ENCODE results near the gene F11R.
"Not testable (repeated sequence)": the region's sequence is repeated elsewhere in the genome, so short reads cannot be mapped to it uniquely, and the experiment has no call there.

Gene F11R

DNA sequence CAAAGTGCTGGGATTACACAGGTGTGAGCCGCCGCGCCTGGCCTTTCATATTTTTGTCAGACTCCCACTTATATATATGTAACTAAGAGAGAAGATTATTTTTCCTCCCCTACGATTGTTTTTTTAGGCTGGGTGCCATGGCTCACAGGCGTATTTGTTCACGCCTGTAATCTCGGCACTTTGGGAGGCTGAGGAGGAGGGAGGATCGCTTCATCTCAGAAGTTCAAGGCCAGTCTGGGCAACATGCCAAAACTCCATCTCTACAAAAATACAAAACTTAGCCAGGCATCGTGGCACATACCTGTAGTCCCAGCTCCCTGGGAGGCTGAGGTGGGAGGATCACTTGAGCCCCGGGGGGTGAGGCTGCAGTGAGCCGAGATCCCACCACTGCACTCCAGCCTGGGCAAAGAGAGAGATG, 42.4 kb downstream of the F11R start:
- in situ Hi-C loops (cut with MboI; ENCODE audit: low sequenced_read_pairs): no loop called here

DNA sequence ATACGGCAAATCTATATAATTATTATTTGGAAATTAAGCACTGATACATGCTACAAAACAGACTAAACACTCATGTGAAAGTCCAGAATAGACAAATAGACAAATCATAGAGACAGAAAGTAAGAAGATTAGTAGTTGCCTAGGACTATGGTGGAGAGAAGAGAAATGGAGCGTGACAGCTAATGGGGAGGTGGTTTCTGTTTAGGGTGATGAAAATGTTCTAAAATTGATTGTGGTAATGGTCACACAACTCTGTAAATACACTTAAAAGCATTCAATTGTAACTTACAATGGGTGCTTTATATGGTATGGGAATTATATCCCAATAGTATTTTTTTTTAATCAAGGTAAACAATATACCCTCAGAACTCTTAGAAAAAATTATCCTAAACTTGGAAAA, 45.9 kb downstream of the F11R start:
- in situ Hi-C loops (cut with MboI; ENCODE audit: low sequenced_read_pairs): no loop called here

DNA sequence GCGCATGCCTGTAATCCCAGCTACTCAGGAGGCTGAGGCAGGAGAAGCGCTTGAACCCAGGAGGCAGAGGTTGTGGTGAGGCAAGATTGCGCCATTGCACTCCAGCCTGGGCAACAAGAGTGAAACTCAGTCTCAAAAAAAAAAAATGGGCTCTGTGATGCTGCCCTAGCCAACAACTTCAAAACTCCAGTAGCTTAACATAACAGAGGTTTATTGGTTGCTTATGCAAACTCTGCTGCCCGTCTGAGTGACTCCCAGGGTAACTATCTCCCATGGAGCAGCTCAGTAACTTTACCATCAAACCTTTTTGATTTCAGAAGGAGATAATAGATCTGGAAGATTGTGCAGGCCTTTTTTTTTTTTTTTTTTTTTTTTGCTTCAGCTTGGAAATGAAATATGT, 47.5 kb downstream of the F11R start:
- in situ Hi-C loops (cut with MboI; ENCODE audit: low sequenced_read_pairs): no loop called here

DNA sequence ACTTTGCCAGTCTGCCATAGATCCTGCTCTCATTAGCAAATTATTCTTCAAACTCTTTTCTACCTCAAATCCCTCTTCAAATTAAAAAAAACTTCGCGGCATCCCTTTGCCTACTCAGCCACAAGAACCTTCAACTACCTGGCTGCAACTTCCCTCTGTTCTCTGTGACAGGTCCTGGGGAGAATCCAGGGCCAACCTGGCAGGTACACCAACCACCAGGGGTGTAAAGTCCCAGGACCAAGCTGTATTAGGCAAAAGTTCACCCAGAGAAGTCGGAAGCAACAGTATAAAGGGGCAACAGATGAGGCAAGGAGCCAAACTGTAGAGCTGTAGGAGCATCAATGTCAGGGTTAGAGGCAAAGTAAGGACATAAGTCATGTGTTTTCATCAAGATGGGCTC, 48.0 kb downstream of the F11R start:
- in situ Hi-C loops (cut with MboI; ENCODE audit: low sequenced_read_pairs): no loop called here

DNA sequence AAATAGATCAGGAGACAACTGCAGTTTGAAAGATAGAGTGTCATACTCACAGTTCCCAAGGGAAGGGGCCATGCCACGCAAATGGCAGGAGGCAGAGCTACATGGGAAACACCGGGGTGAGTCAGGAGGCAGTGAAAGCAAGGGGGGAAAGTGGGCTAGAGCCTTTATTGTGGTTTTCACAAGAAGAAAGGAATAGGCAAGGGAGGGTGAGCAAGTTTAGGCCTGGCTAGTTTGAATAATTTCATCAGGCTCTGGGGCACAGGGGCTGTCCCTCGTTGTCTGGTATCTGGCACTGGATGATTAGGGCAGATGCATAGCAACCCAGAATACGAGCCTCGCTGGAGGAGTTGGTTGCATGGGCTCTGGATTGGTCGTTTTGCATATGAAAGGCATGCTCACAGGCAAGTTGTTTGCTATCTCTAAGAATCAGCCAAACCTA, 49.3 kb downstream of the F11R start:
- in situ Hi-C loops (cut with MboI; ENCODE audit: low sequenced_read_pairs): no loop called here

DNA sequence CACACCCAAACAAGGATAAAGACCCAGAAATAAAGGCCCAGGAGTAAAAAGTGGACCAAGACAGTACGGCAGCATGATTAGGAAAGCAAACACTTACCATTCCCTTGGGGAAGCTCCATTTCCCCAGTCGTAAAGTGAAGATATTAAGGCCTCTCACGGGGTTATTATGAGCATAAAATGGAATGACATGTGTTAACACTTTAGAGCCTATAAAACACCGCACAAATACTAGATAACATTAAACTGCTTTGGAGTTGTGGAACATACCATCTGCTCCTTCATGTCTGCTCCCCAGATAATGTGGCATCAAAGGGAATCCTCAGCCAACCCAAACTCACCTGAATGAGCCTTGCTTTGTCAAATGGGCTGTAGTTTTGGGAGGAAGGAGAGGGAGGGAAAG, 57.4 kb downstream of the F11R start:
- in situ Hi-C loops (cut with MboI; ENCODE audit: low sequenced_read_pairs): no loop called here

DNA sequence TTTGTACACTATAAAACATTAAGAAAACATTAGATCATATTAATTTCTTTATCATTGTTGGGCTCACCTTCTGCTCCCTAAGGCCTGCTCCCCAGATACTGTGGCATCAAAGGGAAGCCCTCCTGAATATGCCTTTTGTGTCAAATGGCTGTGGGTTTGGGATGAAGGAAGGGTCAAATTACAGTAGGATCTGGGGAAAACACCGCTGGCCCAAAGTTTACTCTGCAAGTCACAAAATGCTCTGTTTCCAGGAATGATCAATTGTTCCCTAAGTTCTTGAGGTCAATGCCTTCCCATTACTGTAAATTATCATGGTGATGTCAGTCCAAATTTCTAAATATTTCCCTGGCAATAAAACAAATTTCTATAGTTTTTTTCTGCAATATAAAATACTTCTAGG, 59.5 kb downstream of the F11R start:
- in situ Hi-C loops (cut with MboI; ENCODE audit: low sequenced_read_pairs): no loop called here

DNA sequence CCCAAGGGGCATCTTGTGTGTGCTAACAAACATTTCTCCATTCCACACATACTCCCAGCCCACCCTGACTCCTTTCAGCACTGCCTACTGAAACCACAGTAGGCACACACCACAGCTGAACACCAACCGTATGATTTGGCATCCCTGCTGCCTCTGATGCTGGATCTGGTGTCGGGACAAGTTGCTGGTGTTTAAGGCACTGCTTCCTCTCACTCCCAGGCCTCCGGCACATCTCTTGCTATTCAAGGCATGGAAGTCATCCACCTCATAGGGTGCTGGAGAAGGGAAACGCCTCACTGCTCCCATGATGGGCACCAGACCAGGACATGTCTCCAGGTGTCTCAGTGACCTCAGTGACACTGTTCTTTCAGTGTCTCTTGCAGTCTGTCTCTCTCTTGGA, 64.0 kb downstream of the F11R start:
- in situ Hi-C loops (cut with MboI; ENCODE audit: low sequenced_read_pairs): loop anchor here (10.0 kb wide), 2 partner anchors 122 to 232 kb away; no protein-coding TSS in a partner anchor

DNA sequence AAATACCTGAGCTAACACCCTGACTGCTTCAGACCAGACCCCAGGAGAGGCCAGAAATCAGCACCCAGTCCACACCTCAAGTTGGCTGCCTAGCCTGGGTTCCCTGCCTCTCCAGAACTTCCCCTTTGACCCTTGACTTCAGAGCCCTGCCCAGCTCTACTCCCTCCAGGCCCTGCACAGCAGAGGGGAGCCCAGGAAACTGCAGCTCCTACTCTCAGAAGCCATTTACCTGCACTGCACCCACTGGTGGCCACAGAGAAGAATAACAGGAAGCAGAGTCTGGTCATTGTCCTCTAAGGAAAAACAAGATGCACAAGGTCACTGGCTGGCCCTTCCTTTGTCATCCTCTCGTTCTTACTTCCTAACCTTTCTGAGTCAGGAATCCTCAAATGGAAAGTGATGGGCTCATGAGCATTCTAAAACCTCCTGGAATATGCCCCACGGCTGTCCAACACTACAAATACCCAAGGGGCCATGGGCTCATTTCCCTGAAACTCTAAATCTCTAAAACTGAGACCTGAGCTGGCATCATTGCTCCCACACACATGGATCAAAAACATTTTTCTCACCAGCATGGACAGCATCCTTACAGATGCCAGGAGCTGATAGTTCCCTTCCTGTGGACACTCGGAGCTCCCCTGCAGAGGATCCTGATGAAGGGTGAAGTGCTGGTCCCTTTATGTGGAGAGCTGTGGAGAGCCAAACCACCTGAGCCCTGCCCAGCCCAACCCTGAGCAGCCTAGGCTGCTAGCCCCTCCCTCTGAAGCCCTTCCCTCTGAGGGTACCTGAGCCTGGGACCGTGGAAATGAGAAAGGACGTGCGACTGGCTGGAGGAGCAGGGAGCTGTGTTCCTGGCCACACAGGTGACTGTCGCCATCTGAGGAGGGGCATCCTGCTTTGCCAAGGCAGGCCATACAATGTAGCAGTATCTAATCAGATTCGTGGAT, 66.5 kb downstream of the F11R start, which contains the start of gene ITLN2:
TSS of gene ITLN2 (minus strand) at position 652 of the 947 bp plus-strand sequence. CDS start at position 584, 68 bp downstream.
- in situ Hi-C loops (cut with MboI; ENCODE audit: low sequenced_read_pairs): loop anchor here (10.0 kb wide), 2 partner anchors 120 to 230 kb away; no protein-coding TSS in a partner anchor

DNA sequence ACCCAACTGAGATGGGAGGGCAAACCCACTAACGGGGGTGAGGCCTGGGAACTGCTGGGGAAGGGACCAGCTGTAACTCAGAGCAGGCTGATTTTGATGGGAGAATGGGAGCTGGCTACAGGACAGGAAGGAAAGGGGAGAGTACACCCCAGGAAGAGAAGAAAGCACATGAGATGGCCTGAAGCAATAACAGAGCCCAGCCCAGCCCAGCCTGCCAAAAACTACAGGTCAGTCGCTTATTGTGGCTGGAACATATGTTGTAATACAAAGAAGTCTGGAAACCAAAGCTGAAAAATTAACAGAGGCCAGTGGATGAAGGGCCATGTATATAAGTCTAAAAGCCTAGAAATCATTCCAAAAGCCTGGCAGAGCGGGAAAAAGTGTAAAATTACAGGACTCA, 67.9 kb downstream of the F11R start:
- in situ Hi-C loops (cut with MboI; ENCODE audit: low sequenced_read_pairs): loop anchor here (10.0 kb wide), 2 partner anchors 118 to 228 kb away; no protein-coding TSS in a partner anchor

DNA sequence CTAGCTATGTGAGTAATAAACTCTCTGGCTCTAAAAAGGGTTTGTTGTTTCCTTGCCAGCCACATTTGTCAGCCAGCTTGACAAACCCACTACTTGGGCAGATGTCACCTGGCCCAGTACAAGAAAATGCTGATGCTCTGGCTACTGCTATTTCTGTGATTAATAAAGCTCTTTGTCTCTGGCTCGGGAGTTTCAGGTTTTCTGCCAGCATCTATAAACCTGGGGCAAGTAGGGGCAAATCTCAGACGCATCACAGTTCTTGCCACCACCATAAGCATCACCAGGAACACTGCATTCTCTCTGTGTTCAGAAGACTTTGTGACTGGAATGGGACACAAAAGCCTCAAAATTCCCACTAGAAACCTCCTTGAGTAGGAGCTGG, 68.8 kb downstream of the F11R start:
- in situ Hi-C loops (cut with MboI; ENCODE audit: low sequenced_read_pairs): loop anchor here (10.0 kb wide), 2 partner anchors 117 to 227 kb away; no protein-coding TSS in a partner anchor

DNA sequence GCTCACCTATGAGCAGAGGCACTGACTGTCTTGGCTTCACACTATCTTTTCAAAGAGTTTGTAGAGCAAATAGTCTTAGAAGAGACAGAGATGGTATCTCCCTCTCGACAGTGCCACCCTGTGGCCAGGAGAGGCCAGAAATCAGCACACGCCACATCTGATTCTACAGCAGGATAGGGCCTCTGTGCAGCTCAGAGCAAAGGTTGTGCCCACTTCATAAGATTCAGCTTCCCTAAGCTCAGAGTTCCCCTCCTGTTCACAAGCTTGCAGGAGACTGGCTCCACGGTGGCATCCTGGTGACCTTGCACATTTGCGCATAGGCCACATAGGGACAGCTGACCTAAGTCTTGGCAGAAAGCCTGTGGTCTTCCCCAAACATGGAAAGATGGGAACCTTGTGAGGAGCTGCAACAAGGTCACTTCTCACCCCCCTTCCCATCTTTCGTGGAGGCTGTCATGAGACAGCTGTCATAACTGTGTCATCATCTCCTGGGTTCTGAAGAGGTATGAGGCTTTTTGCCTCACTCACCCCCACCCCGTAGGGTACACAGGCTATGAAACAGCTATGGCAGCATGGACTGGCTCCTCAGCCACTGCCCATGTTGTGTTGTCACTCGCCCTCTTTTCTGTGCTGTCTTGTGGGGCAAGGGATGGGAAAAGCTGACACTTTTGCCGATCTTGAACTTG, 69.4 kb downstream of the F11R start:
- in situ Hi-C loops (cut with MboI; ENCODE audit: low sequenced_read_pairs): loop anchor here (10.0 kb wide), 2 partner anchors 117 to 227 kb away; no protein-coding TSS in a partner anchor

DNA sequence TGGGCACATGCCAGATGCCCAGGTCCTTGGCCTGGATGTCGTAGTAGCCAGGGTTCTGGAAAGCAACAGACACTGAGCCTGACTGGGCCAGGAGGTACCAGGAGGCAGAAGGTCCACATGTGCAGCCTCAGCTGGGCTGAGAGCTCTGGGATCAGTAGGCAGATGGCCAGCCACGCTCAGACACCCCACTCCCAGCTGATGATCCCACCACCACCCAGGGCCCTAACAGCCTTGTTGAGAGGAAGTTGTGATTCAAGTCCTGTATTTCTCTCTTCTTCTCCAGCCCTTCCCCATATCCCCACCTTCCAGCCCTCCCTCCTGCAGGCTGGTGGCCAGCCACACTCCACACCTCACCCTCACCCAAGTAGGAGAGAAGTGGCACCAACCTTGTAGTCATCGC, 70.3 kb downstream of the F11R start:
- in situ Hi-C loops (cut with MboI; ENCODE audit: low sequenced_read_pairs): loop anchor here (10.0 kb wide), 2 partner anchors 116 to 226 kb away; no protein-coding TSS in a partner anchor

DNA sequence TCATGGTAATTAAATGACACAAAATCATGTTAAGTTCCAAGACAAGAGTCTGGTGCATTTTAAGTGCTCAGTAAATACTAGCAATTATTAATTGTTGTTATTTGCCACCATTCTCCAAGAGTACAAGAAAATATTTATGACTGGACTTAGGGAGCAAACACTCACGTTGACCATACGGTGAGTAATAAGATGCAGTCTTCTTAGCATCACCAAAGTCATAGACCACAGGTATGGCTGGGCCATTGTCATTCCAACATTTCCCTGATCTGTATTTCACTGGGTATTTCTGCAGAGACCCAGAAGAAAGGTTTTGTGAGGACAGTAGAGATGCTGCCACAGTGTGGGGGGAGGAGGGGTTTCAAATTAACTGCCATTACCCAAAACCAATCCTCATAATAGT, 71.1 kb downstream of the F11R start:
- in situ Hi-C loops (cut with MboI; ENCODE audit: low sequenced_read_pairs): loop anchor here (10.0 kb wide), 2 partner anchors 115 to 225 kb away; no protein-coding TSS in a partner anchor

DNA sequence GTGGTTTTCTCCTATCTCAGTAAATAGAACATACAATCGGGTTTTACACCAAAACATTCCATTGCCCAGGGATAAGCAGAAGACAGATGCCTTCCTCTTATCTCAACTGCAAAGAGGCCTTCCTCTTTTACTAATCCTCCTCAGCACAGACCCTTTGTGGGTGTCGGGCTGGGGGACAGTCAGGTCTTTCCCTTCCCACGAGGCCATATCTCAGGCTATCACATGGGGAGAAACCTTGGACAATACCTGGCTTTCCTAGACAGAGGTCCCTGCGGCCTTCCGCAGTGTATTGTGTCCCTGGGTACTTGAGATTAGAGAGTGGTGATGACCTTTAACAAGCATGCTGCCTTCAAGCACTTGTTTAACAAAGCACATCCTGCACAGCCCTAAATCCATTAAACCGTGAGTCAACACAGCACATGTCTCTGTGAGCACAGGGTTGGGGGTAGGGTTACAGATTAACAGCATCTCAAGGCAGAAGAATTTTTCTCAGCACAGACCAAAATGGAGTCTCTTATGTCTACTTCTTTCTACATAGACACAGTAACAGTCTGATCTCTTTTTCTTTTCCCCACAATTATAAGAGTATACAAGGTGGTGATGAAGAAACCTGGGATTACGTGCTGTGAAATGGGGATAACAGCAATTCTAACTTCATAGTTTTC, 71.6 kb downstream of the F11R start:
- in situ Hi-C loops (cut with MboI; ENCODE audit: low sequenced_read_pairs): not testable (repeated sequence)

DNA sequence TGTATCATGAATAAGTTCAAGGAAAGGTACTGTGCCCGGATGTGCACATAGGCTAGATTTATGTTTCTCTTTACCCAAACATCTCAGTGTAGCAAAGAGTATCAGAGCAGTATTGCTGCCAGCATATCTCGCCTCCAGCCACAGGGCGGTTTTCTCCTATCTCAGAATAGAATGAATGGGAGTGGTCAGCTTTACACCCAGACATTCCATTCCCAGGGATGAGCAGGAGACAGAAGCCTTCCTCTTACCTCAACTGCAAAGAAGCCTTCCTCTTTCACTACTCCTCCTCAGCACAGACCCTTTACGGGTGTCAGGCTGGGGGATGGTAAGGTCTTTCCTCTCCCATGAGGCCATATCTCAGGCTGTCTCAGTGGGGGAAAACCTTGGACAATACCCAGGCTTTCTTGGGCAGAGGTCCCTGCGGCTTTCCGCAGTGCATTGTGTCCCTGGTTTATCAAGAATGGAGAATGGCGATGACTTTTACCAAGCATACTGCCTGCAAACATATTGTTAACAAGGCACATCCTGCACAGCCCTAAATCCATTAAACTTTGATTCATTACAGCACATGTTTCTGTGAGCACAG, 73.7 kb downstream of the F11R start:
- in situ Hi-C loops (cut with MboI; ENCODE audit: low sequenced_read_pairs): not testable (repeated sequence)

DNA sequence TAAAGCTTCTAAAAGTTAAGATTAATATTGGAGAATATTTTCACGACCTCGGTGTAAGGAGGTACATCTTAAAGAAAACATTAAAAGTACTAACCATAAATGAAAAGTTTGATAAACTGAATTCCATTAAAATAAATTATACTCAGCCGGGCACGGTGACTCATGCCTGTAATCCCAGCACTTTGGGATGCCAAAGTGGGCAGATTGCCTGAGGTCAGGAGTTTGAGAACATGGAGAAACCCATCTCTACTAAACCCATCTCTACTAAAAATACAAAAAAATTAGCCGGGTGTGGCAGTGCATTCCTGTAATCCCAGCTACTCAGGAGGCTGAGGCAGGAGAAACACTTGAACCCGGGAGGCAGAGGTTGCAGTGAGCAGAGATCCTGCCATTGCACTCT, 75.1 kb downstream of the F11R start:
- in situ Hi-C loops (cut with MboI; ENCODE audit: low sequenced_read_pairs): not testable (repeated sequence)

All from HL-60/S4 treated with phorbol 12-myristate 13-acetate at 8.2 ng/mL for 4 days and 3 days (cell line).